HepG2 (cell line): ENCODE measurements around the gene ENPP7. TPM values are rescaled to one million over a fixed set of nuclear protein-coding genes. Genes with fewer than 3 reads are reported as not detected.
A peak's percentile ranks its signal among the peaks of the same experiment; 100 is the strongest.

Experiments used
- ATF3 ChIP-seq: sonication (generic); formaldehyde crosslinking; IDR thresholded peaks from 2 replicates; pipeline ENCODE4 v1.4.0; 2020; ENCODE audit warnings: missing genetic modification reagents
- CCAR2 ChIP-seq: fragments of 200-400 bp; formaldehyde crosslinking; optimal IDR thresholded peaks from 2 replicates; pipeline ENCODE3; 2018; ENCODE audit warnings: low read depth, mild to moderate bottlenecking, low read length, moderate library complexity
- CSRNP1 ChIP-seq: sonication (generic); formaldehyde crosslinking; IDR thresholded peaks from 2 replicates; pipeline ENCODE4 v1.8.1; 2023; ENCODE audit warnings: mild to moderate bottlenecking, missing genetic modification reagents
- CSRNP2 ChIP-seq: sonication (generic); formaldehyde crosslinking; conservative IDR thresholded peaks from 2 replicates; pipeline ENCODE4 v1.8.0; 2022; ENCODE audit warnings: low read depth, missing genetic modification reagents
- DNMT3B ChIP-seq: conservative IDR thresholded peaks from 2 replicates; pipeline ENCODE4 v1.6.1; 2016; ENCODE audit warnings: missing biosample characterization, control low read depth
- HBP1 ChIP-seq: IDR thresholded peaks from 2 replicates; pipeline ENCODE4 v1.6.1; 2016; ENCODE audit warnings: low read depth, control low read depth
- IRX3 ChIP-seq: sonication (generic); formaldehyde crosslinking; IDR thresholded peaks from 2 replicates; pipeline ENCODE4 v1.8.1; 2023; ENCODE audit warnings: mild to moderate bottlenecking, low read depth, missing genetic modification reagents, borderline replicate concordance
- ISX ChIP-seq: sonication (generic); formaldehyde crosslinking; conservative IDR thresholded peaks from 2 replicates; pipeline ENCODE4 v1.5.0; 2020; ENCODE audit warnings: missing genetic modification reagents
- KDM2A ChIP-seq: sonication (generic); formaldehyde crosslinking; IDR thresholded peaks from 2 replicates; pipeline ENCODE4 v1.4.0; 2020; ENCODE audit warnings: low read depth, missing genetic modification reagents, borderline replicate concordance
- NFATC3 ChIP-seq: sonication (generic); formaldehyde crosslinking; IDR thresholded peaks from 2 replicates; pipeline ENCODE4 v1.5.1; 2020; ENCODE audit warnings: mild to moderate bottlenecking, missing genetic modification reagents
- NRL ChIP-seq: sonication (generic); formaldehyde crosslinking; IDR thresholded peaks from 2 replicates; pipeline ENCODE4 v1.5.0; 2020; ENCODE audit warnings: missing genetic modification reagents, mild to moderate bottlenecking, moderate library complexity, borderline replicate concordance
- SAP130 ChIP-seq: IDR thresholded peaks from 2 replicates; pipeline ENCODE4 v1.6.1; 2016; ENCODE audit warnings: low read depth
- SP2 ChIP-seq: sonication (generic); formaldehyde crosslinking; IDR thresholded peaks from 2 replicates; pipeline ENCODE4 v1.5.1; 2020; ENCODE audit warnings: mild to moderate bottlenecking, missing genetic modification reagents
- SRF ChIP-seq: IDR thresholded peaks from 2 replicates; pipeline ENCODE4 v1.6.1; 2011; ENCODE audit warnings: mild to moderate bottlenecking, low read depth, low read length, moderate library complexity
- TFAP4 ChIP-seq: sonication (generic); IDR thresholded peaks from 2 replicates; pipeline ENCODE4 v1.6.1; 2016; ENCODE audit warnings: low read depth, borderline replicate concordance
- TOE1 ChIP-seq: sonication (generic); formaldehyde crosslinking; IDR thresholded peaks from 2 replicates; pipeline ENCODE4 v1.4.0; 2020; ENCODE audit warnings: mild to moderate bottlenecking, missing genetic modification reagents
- ZNF275 ChIP-seq: sonication (generic); formaldehyde crosslinking; IDR thresholded peaks from 2 replicates; pipeline ENCODE4 v1.8.0; 2022; ENCODE audit warnings: missing genetic modification reagents, mild to moderate bottlenecking, inconsistent platforms, borderline replicate concordance
- ZNF704 ChIP-seq: sonication (generic); formaldehyde crosslinking; IDR thresholded peaks from 2 replicates; pipeline ENCODE4 v1.8.1; 2023; ENCODE audit warnings: mild to moderate bottlenecking, inconsistent platforms, moderate library complexity, missing genetic modification reagents, borderline replicate concordance
- ZNF768 ChIP-seq: sonication (generic); formaldehyde crosslinking; IDR thresholded peaks from 2 replicates; pipeline ENCODE4 v1.4.0; 2020; ENCODE audit warnings: missing genetic modification reagents
- polyA plus RNA-seq, 8 experiments: library from polyadenylated mRNA; depleted of rRNA in 3 of 8; stranded (reverse) in 7 of 8; unstranded in 1 of 8; fragments of >200 nt; fragmentation: Illumina TruSeq in 4 of 8; extraction: Trizol in 4 of 8; gene quantifications; 2 replicates each; pipeline versions ENCODE4 v1.2.1 to v1.2.3, GENCODE V29; 2011 to 2016; ENCODE audit warnings: low read depth in 4 of 8, missing spikeins in 1 of 8, mixed read lengths in 1 of 8; ENCODE audit not compliant: insufficient read depth in 1 of 8
- total RNA-seq, 5 experiments: library from RNA; depleted of rRNA; stranded (reverse); fragments of >200 nt; fragmentation: Illumina TruSeq; extraction: Trizol; gene quantifications; 2 replicates each; pipeline ENCODE4 v1.2.3, GENCODE V29; 2016; ENCODE audit warnings: low read depth in 1 of 5

ENPP7 gene
- total and polyA plus RNA-seq, 2 of the 13 experiments (the other 11 are each of a cell fraction or from before 2014, with no cell fraction given) = 1.1 to 2.2 TPM

- no peak for TF ChIP-seq ZNF704 (CRISPR knock-in tag)
- TF ChIP-seq ZNF768 (CRISPR knock-in tag) = peak; percentile 67; the same call in 1 of the 2 replicates
- TF ChIP-seq CCAR2 = no peak
- no peak for TF ChIP-seq TOE1 (CRISPR knock-in tag)
- TF ChIP-seq SAP130 (CRISPR knock-in tag) = peak; percentile 86
- no peak for TF ChIP-seq DNMT3B (CRISPR knock-in tag)
- TF ChIP-seq NRL = no peak; the same call in 1 of the 2 replicates
- TF ChIP-seq SRF = 0 out of 2 replicates have a peak, but pooled peaks have one; percentile 59
- peak; percentile 96 for TF ChIP-seq TFAP4
- TF ChIP-seq ZNF275 = peak; percentile 89; the same call in 1 of the 2 replicates
- TF ChIP-seq ISX = peak; percentile 94; the same call in 1 of the 2 replicates
- TF ChIP-seq CSRNP2 (CRISPR knock-in tag) = no peak
- TF ChIP-seq KDM2A (CRISPR knock-in tag) = peak; percentile 98
- TF ChIP-seq ATF3 (CRISPR knock-in tag) = 0 out of 2 replicates have a peak, but pooled peaks have one; percentile 21
- peak; percentile 87 for TF ChIP-seq NFATC3
- peak; percentile 41; the same call in 1 of the 2 replicates for TF ChIP-seq SP2 (CRISPR knock-in tag)
- TF ChIP-seq HBP1 (CRISPR knock-in tag) = peak; percentile 52; the same call in 1 of the 2 replicates
- TF ChIP-seq CSRNP1 (CRISPR knock-in tag) = peak; percentile 63; the same call in 1 of the 2 replicates
- peak; percentile 33; the same call in 1 of the 2 replicates for TF ChIP-seq IRX3 (CRISPR knock-in tag)
These were observed 11.2 kb downstream of the ENPP7 start (continued) for GRCh38 chr17:79741751-79742588.
